Tongue (tissue), 2 donors: ENCODE data around the gene MYO7A. TPM values are rescaled to one million over a fixed set of nuclear protein-coding genes. Genes with fewer than 3 reads are reported as not detected.

ENCODE experiments used
- DNase-seq: peaks from one replicate; pipeline ENCODE4 v3.0.0-alpha.2; 2015
- total RNA-seq: library from RNA; depleted of rRNA; stranded (reverse); fragments of >200 nt; gene quantifications from one replicate; pipeline ENCODE4 v1.2.3, GENCODE V29; 2014

MYO7A gene
- total RNA-seq, 1 donor from 2014 or later = 3.9 TPM

- no peak for DNase-seq
Observed at GRCh38 chr11:77167111-77167626, 39.1 kb downstream of the MYO7A start.

- no peak for DNase-seq
Observed at GRCh38 chr11:77167791-77168190, 39.7 kb downstream of the MYO7A start.

DNA sequence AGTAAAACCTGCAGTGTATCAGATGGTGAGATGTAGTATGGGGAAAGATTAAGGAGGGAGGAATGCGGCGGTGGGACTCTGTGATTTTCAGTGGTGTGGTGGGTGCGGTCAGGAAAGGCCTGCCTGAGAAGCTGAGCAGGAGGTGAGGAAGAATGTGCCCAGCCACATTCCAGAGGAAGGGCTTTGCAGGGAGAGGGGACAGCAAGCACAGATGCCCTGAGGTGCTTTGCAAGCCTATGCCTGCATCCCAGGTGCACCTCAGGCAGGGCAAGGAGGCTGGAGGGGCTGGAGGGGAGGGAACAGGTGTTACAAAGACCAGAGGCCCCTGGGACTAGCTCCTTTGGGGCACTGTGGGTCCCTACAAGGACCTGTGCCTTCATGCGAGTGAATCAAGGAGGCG lies 42.1 kb downstream of the MYO7A start:
- no peak for DNase-seq

DNA sequence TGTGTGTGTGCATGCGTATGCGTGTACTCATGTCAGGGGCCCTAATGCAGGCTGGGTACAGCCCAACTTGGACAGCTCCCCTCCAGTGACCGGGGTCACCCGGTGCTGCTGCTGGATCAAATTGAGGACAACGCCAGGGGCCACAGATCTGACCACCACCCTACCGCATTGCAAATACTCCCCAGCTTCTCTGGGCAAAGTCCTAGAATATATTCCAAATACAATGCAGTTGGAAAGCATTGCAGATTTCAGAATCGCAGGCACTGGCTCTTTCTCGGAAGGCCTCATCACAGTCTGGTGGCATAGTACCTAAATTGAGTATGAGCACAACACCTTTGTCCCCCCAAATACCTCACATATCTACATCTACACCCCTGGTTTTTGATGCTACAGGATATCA lies 43.2 kb downstream of the MYO7A start:
- DNase-seq = no peak

GRCh38 chr11:77171885-77172665 lies 44.0 kb downstream of the MYO7A start:
- DNase-seq = no peak

DNA sequence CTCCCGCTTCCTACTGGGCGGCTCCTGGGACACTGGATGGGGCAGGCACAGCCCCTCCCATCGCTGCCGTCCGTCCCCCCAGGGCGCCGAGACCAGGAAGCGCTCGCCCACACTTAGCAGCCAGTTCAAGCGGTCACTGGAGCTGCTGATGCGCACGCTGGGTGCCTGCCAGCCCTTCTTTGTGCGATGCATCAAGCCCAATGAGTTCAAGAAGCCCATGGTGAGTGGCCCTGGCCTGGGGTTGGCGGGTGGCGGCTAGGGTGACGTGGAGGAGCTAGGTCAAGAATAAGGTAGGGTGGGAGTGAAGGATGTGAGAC lies 44.6 kb downstream of the MYO7A start:
- DNase-seq = no peak

- DNase-seq = no peak
Observed at GRCh38 chr11:77173494-77173893, 45.4 kb downstream of the MYO7A start.

GRCh38 chr11:77174559-77174958 lies 46.5 kb downstream of the MYO7A start:
- DNase-seq = peak; percentile 89

- no peak for DNase-seq
Observed at GRCh38 chr11:77175021-77175842, 47.2 kb downstream of the MYO7A start.

GRCh38 chr11:77175869-77176539 lies 48.0 kb downstream of the MYO7A start:
- DNase-seq = peak; percentile 77

- DNase-seq = no peak
Observed at GRCh38 chr11:77176996-77177395, 49.0 kb downstream of the MYO7A start.

GRCh38 chr11:77178150-77178549 lies 50.1 kb downstream of the MYO7A start:
- no peak for DNase-seq

DNA sequence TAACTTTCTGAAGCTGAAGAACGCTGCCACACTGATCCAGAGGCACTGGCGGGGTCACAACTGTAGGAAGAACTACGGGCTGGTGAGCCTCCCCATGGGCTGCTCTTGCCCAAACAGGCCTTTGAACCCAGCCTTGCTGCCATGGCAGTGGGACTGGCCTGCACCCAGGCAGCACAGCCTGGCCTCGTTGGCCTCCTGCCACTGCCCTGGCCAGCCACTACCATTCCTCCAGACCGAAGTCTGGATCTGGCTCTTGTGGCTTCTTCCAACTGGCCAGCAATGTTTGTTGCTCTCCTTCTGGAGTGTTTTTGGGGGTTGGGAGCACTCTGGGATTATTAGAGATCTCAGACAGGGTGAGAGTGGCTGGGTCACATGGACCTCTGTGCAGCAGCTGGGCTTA lies 51.0 kb downstream of the MYO7A start:
- DNase-seq = no peak

DNA sequence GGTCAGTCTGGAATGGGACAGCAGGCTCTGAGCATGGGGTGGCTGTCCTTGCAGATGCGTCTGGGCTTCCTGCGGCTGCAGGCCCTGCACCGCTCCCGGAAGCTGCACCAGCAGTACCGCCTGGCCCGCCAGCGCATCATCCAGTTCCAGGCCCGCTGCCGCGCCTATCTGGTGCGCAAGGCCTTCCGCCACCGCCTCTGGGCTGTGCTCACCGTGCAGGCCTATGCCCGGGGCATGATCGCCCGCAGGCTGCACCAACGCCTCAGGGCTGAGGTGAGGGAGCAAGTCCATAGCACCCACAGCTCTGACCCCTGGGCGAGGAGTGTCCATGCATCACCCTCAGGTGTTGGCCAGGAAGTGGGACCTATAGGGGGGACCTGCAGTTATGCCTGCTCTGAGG lies 51.6 kb downstream of the MYO7A start:
- no peak for DNase-seq

GRCh38 chr11:77180346-77180745 lies 52.3 kb downstream of the MYO7A start:
- no peak for DNase-seq

DNA sequence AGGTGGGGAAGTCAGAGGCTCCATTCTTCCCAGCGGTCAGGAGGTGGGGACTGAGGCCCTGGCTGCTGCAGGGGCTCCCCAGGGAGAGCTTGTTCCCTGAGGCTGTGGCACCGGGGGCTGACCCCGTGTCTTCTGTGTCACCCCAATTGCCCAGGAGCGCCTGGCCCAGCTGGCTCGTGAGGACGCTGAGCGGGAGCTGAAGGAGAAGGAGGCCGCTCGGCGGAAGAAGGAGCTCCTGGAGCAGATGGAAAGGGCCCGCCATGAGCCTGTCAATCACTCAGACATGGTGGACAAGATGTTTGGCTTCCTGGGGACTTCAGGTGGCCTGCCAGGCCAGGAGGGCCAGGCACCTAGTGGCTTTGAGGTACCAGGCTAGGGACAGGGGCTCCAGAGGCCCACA lies 53.2 kb downstream of the MYO7A start:
- no peak for DNase-seq

DNA sequence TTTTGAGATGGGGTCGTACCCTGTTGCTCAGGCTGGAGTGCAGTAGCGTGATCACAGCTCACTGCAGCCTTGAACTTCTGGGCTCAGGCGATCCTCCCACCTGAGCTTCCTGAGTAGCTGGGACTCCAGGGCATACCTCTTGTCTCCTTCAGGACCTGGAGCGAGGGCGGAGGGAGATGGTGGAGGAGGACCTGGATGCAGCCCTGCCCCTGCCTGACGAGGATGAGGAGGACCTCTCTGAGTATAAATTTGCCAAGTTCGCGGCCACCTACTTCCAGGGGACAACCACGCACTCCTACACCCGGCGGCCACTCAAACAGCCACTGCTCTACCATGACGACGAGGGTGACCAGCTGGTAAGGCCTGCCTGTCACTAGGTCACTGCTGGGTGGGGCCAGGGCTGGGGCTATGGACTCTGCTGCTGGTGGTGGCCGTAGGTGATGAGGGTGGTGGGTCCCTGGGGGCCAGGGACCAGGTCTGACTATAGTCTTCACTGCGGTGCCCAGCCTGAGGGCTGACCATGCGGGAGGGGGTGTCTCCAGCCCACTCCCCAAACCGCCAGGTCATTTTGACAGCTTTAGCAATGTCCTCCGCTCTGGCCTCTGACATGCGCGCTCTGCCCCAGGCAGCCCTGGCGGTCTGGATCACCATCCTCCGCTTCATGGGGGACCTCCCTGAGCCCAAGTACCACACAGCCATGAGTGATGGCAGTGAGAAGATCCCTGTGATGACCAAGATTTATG lies 53.9 kb downstream of the MYO7A start:
- DNase-seq = no peak

- DNase-seq = no peak
Observed at GRCh38 chr11:77182542-77183430, 54.7 kb downstream of the MYO7A start.

- DNase-seq = peak; percentile 52
Observed at GRCh38 chr11:77183431-77183984, 55.5 kb downstream of the MYO7A start.

DNA sequence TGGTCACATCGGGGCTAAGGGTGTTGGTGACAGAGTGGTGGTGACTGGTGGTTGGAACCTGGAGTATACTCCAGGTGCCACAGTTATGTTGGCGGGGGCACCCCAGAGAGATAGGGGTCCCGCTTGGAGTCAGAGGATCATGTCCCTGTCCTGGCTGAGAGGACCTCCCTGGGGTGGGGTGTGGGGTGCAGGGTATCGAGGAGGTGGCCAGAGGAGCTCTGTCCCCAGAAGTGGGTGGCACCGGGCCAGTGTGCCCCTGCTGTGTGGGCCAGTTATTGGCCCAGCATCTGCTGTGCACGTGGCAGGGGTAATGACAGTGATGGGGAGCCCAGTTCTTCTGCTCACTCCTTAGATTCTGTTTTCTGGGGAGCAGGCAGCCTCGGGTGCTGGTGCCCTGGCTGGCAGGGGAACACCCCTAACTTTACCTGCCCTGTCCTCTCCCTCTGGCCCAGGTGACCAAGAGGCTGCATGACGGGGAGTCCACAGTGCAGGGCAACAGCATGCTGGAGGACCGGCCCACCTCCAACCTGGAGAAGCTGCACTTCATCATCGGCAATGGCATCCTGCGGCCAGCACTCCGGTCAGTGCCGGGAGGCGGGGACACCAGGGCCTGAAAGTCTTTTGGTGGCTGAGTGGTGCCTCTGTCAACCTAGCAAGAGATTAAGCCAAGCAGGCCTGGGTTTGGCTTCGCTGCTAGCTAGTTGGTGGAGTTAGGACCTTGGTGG lies 56.3 kb downstream of the MYO7A start:
- DNase-seq = no peak
